Lung (tissue), 12 donors: Measurements from ENCODE around the gene ATP5PO. TPM values are rescaled to one million over a fixed set of nuclear protein-coding genes. Genes with fewer than 3 reads are reported as not detected.

Experiments used
- ATAC-seq: fragments of 200-7000 bp; cut with Tn5 transposase; one replicate; pipeline ENCODE4 v1.9.1; 2020; ENCODE audit warnings: moderate number of reproducible peaks; ENCODE audit not compliant: insufficient read depth, low FRiP score
- DNase-seq, 3 donors: peaks; one replicate each; pipeline ENCODE4 v3.0.0-alpha.2; 2013 to 2017
- H3K27ac ChIP-seq, 2 donors: one replicate each; pipeline ENCODE4 v1.5.1; 2013; ENCODE audit warnings: mild to moderate bottlenecking in 2 of 2, moderate library complexity in 2 of 2, control low read depth in 1 of 2, inconsistent platforms in 1 of 2, low read depth in 1 of 2, low read length in 1 of 2
- H3K27me3 ChIP-seq, 3 donors: one replicate each; pipeline ENCODE4 v1.5.1; 2013; ENCODE audit warnings: low read length in 2 of 3; ENCODE audit not compliant: control insufficient read depth in 3 of 3, insufficient read depth in 3 of 3
- H3K36me3 ChIP-seq, 4 donors: one replicate each; pipeline ENCODE4 v1.5.1; 2013; ENCODE audit warnings: low read length in 4 of 4, mild to moderate bottlenecking in 1 of 4, moderate library complexity in 1 of 4; ENCODE audit not compliant: control insufficient read depth in 4 of 4, insufficient read depth in 4 of 4
- H3K4me1 ChIP-seq, 5 donors: one replicate each; pipeline ENCODE4 v1.5.1; 2013; ENCODE audit warnings: low read length in 5 of 5, mild to moderate bottlenecking in 2 of 5, moderate library complexity in 1 of 5; ENCODE audit not compliant: control insufficient read depth in 5 of 5, insufficient read depth in 5 of 5
- H3K4me3 ChIP-seq: one replicate; pipeline ENCODE4 v1.5.1; 2013; ENCODE audit warnings: mild to moderate bottlenecking, control low read depth, moderate library complexity
- H3K9ac ChIP-seq, 2 donors: one replicate each; pipeline ENCODE4 v1.5.1; 2013; ENCODE audit warnings: low read length in 2 of 2, control low read depth in 1 of 2; ENCODE audit not compliant: insufficient read depth in 1 of 2
- H3K9me3 ChIP-seq, 4 donors: one replicate each; pipeline ENCODE4 v1.5.1; 2013; ENCODE audit warnings: low read length in 3 of 4, mild to moderate bottlenecking in 1 of 4, moderate library complexity in 1 of 4; ENCODE audit not compliant: control insufficient read depth in 4 of 4, insufficient read depth in 3 of 4
- WGBS, 2 donors: extraction: QIAGEN DNeasy Blood & Tissue Kit; methylation state at CpG; one replicate each; pipeline ENCODE4 v1.1.7; 2013; 5-methylcytosine and 5-hydroxymethylcytosine counted together
- polyA plus RNA-seq, 2 donors: library from polyadenylated mRNA; stranded (reverse); fragments of 200-250 nt; gene quantifications; one replicate each; pipeline ENCODE4 v1.2.1, GENCODE V29; 2013
- total RNA-seq, 2 donors: library from RNA; depleted of rRNA in 1 of 2; stranded (reverse); fragments of >200 nt in 1 of 2; gene quantifications; one replicate each; pipeline ENCODE4 v1.2.1, GENCODE V29; 2014 to 2021
- TF ChIP-seq, protein P1 (sequence below): IDR thresholded peaks from 2 replicates; pipeline ENCODE4 v1.5.1; 2012; ENCODE audit warnings: mild to moderate bottlenecking; ENCODE audit errors: control extremely low read depth, extremely low read depth
- donor health status: control.
- donor health status: control.
- donor health status: Bipolar disorder and iron deficiency.
- donor health status: healthy.
- donor health status: DM: yes; HTN: yes; CAD: no.

Gene ATP5PO
- total and polyA plus RNA-seq, 4 donors: 146 to 287 (median 175) TPM

DNA sequence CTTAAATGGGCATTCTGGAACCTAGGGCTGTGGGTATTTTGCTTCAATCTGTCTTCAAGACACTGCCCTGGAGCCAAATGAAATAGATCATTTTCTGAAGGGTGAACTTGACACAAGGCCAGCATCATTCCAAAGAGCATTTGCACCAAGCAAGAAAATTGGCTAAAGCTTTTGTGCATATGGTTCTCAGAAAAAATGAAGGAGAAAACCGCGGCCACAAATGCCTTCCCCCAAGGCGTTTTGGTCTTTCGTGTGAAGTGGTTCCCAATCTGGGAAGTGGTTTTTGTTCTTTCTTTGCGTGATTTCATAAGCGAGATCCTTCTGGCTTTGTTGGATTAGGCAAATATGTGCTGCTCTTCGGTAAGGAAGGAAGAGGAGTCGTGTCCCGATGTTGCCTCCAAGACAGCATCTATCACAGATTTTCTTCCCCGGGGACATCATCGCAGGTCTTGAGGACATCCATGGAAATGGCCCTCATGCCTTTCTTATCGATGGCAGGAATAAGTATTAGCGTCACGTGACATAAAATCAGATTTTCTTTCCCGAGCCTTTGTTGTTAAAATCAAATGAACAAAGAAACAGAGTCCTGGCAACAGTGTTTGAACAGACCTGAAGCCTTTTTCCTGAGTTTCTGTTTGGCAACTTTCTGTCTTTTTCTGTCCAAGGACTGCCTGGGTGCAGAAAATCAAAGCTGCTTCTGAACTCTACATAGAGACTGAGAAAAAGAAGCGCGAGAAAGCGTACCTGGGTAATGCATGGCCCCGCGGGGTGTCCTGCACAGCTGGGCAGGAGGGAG, 31.0 kb downstream of the ATP5PO start:
- TF ChIP-seq, protein P1, sequence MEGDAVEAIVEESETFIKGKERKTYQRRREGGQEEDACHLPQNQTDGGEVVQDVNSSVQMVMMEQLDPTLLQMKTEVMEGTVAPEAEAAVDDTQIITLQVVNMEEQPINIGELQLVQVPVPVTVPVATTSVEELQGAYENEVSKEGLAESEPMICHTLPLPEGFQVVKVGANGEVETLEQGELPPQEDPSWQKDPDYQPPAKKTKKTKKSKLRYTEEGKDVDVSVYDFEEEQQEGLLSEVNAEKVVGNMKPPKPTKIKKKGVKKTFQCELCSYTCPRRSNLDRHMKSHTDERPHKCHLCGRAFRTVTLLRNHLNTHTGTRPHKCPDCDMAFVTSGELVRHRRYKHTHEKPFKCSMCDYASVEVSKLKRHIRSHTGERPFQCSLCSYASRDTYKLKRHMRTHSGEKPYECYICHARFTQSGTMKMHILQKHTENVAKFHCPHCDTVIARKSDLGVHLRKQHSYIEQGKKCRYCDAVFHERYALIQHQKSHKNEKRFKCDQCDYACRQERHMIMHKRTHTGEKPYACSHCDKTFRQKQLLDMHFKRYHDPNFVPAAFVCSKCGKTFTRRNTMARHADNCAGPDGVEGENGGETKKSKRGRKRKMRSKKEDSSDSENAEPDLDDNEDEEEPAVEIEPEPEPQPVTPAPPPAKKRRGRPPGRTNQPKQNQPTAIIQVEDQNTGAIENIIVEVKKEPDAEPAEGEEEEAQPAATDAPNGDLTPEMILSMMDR: no peak
- no peaks in the 10 kb centered on the region for H3K9me3 ChIP-seq
- no peak overlapping the region for H3K9ac ChIP-seq
- no peaks in the 10 kb centered on the region for H3K36me3 ChIP-seq
- H3K4me3 ChIP-seq: no peak overlapping the region
- no peak for ATAC-seq
- 73% methylated on average over 20 of the region's 20 CpGs for WGBS, 2 donors
- no peak overlapping the region for H3K27ac ChIP-seq
- H3K27me3 ChIP-seq: no peaks in the 10 kb centered on the region
- DNase-seq: peak in 1 of 3 donors; percentile 17
- no peaks in the 10 kb centered on the region for H3K4me1 ChIP-seq

DNA sequence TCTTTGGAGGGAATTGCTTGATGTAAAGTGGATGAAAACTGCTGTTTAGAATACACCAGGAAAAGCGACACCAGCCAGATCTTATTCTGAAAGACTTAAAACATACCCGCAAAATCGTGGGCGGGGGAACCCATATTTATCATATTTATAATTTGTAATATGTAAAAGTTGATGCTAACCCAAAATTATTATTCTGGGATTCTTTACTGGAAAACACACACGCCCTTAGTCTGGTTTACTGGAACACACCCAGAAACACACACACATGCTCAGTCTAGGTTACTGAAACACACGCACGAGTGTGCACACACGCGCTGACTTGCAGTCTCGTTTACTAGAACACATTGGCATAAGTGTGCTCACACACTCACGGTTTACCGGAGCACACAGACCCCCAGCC, 32.5 kb downstream of the ATP5PO start:
- peaks cover 0 to 3% (median 0%) of the 10 kb centered on the region in 4 donors for H3K36me3 ChIP-seq
- TF ChIP-seq, protein P1: no peak
- H3K4me3 ChIP-seq: no peak overlapping the region
- DNase-seq (no peak), ATAC-seq (no peak)
- no peak overlapping the region for H3K9ac ChIP-seq
- no peaks in the 10 kb centered on the region for H3K27me3 ChIP-seq
- no peak overlapping the region for H3K27ac ChIP-seq
- H3K4me1 ChIP-seq: no peaks in the 10 kb centered on the region
- 85 to 93% methylated on average over 12 of the region's 12 CpGs for WGBS, 2 donors
- no peaks in the 10 kb centered on the region for H3K9me3 ChIP-seq

DNA sequence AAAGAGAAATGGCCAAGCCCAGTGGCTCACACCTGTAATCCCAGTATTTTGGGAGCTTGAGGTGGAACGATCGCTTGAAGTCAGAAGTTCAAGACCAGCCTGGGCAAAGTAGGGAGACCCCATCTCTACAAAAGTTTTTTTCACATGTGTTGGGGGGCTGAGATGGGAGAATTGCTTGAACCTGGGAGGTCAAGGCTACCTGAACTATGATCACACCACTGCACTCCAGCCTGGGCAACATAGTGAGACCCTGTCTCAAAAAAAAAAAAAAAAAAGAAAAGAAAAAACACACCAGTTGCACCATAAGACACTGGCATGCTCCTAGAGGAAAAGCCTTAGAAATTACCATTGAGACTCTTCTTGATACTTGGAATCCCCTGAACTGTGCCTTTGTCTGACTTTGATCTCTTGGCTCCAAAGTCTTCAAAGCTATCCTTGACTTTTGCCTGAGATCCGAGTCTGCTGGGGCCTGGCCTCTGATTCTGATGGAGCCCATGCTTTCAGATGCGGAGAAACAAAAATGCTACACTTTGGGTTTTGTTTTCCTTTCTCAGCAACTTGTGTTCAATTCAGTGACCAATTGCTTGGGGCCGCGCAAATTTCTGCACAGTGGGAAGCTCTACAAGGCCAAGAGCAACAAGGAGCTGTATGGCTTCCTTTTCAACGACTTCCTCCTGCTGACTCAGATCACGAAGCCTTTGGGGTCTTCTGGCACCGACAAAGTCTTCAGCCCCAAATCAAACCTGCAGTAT, 33.7 kb downstream of the ATP5PO start:
- no peak for ATAC-seq
- TF ChIP-seq, protein P1: no peak
- Histone ChIP-seq H3K36me3 (peaks cover 0 to 3% (median 0%) of the 10 kb centered on the region in 4 donors), H3K4me1 (no peaks in the 10 kb centered on the region), H3K27ac (no peak overlapping the region), H3K27me3 (no peaks in the 10 kb centered on the region), H3K4me3 (no peak overlapping the region), H3K9ac (no peak overlapping the region), H3K9me3 (no peaks in the 10 kb centered on the region)
- 66 to 82% methylated on average over 9 of the region's 9 CpGs for WGBS, 2 donors
- DNase-seq: no peak
